Measurements from ENCODE around the gene TET1. TPM values are rescaled to one million over a fixed set of nuclear protein-coding genes. Genes with fewer than 3 reads are reported as not detected.
A peak's percentile ranks its signal among the peaks of the same experiment; 100 is the strongest.

TET1 gene
- total RNA-seq, 1 experiment from 2014 or later: 2.4 TPM

- TF ChIP-seq EZH2 (IDR thresholded peaks at IDR 0.05; ENCODE audit: low read depth) (no peak), CTCF (conservative IDR thresholded peaks at IDR 0.05) (no peak)
Observed at GRCh38 chr10:68536973-68537372, 23.2 kb upstream of the TET1 start.

GRCh38 chr10:68537796-68538195 is 22.3 kb upstream of the TET1 start:
- no TSS peak for BruUV-seq (replicated peaks)
- Histone ChIP-seq H3K27me3 (ENCODE audit: insufficient read depth, low read depth) (no peaks in the 10 kb centered on the region), H3K4me3 (no peak overlapping the region), H4K20me1 (ENCODE audit: insufficient read depth) (no peaks in the 10 kb centered on the region), H3K79me2 (ENCODE audit: low read depth) (no peaks in the 10 kb centered on the region), H3K27ac (no peak overlapping the region), H3K9me3 (ENCODE audit: insufficient read depth, low read depth) (no peaks in the 10 kb centered on the region), H3F3A (ENCODE audit: insufficient read depth, low read depth) (peaks cover 6% of the 10 kb centered on the region), H3K36me3 (ENCODE audit: low read depth) (no peaks in the 10 kb centered on the region), H3K4me2 (no peak overlapping the region), H3K4me1 (replicated peaks; ENCODE audit: insufficient read depth) (peaks cover 20% of the 10 kb centered on the region), H3K9me2 (ENCODE audit: insufficient read depth) (no peaks in the 10 kb centered on the region), H2AFZ (no peak overlapping the region)
- ChIA-PET CTCF (no interaction called here), POLR2A (ENCODE audit: unreplicated experiment) (no interaction called here)
- TF ChIP-seq EZH2 (IDR thresholded peaks at IDR 0.05; ENCODE audit: low read depth): no peak
- TF ChIP-seq CTCF (conservative IDR thresholded peaks at IDR 0.05): no peak
- DNase-seq: no peak
- intact Hi-C loops (cut with micrococcal nuclease; ENCODE audit: unreplicated experiment): no loop called here

More at GRCh38 chr10:68536973-68537372, 23.2 kb upstream of the TET1 start:
- ChIA-PET CTCF (no interaction called here), POLR2A (ENCODE audit: unreplicated experiment) (no interaction called here)
- Histone ChIP-seq H3K27ac (no peak overlapping the region), H3K4me2 (no peak overlapping the region), H4K20me1 (ENCODE audit: insufficient read depth) (no peaks in the 10 kb centered on the region), H3K79me2 (ENCODE audit: low read depth) (no peaks in the 10 kb centered on the region), H3K27me3 (ENCODE audit: insufficient read depth, low read depth) (no peaks in the 10 kb centered on the region), H3K36me3 (ENCODE audit: low read depth) (no peaks in the 10 kb centered on the region), H3K9me3 (ENCODE audit: insufficient read depth, low read depth) (no peaks in the 10 kb centered on the region), H3F3A (ENCODE audit: insufficient read depth, low read depth) (no peaks in the 10 kb centered on the region; the same call in 1 of the 2 replicates), H3K9me2 (ENCODE audit: insufficient read depth) (no peaks in the 10 kb centered on the region), H3K4me1 (replicated peaks; ENCODE audit: insufficient read depth) (peaks cover 11% of the 10 kb centered on the region), H2AFZ (no peak overlapping the region), H3K4me3 (no peak overlapping the region)
- intact Hi-C loops (cut with micrococcal nuclease; ENCODE audit: unreplicated experiment): no loop called here
- no peak for DNase-seq
- no TSS peak for BruUV-seq (replicated peaks)

- no peaks in the 10 kb centered on the region for H3K9me3 ChIP-seq (ENCODE audit: insufficient read depth, low read depth)
- H3K4me1 ChIP-seq (replicated peaks; ENCODE audit: insufficient read depth): peaks cover 30% of the 10 kb centered on the region
- no peaks in the 10 kb centered on the region for H3K79me2 ChIP-seq (ENCODE audit: low read depth)
- H3K27me3 ChIP-seq (ENCODE audit: insufficient read depth, low read depth): no peaks in the 10 kb centered on the region
- intact Hi-C loops (cut with micrococcal nuclease; ENCODE audit: unreplicated experiment): loop anchor here (2.0 kb wide), 1 partner anchor 16 kb away; the partner anchor contains the start of gene SLC25A16
- TF ChIP-seq EZH2 (IDR thresholded peaks at IDR 0.05; ENCODE audit: low read depth) (no peak), CTCF (conservative IDR thresholded peaks at IDR 0.05) (no peak)
- H3K9me2 ChIP-seq (ENCODE audit: insufficient read depth): no peaks in the 10 kb centered on the region
- TSS peak; percentile 80 for BruUV-seq (replicated peaks)
- no peak overlapping the region for H3K4me3 ChIP-seq
- H3F3A ChIP-seq (ENCODE audit: insufficient read depth, low read depth): peaks cover 16% of the 10 kb centered on the region
- DNase-seq: peak; percentile 63 to 95
- H4K20me1 ChIP-seq (ENCODE audit: insufficient read depth): no peaks in the 10 kb centered on the region
- CTCF ChIA-PET: interaction anchor here (0.5 kb wide), 1 partner anchor 132 kb away, joined by 4 read pairs; no protein-coding TSS in a partner anchor
- H3K27ac ChIP-seq: peak overlapping the region; percentile 58
- H3K4me2 ChIP-seq: peak overlapping the region; percentile 41
- POLR2A ChIA-PET (ENCODE audit: unreplicated experiment): interaction anchor here (0.5 to 0.8 kb wide), 6 partner anchors 65 to 364 kb away, joined by 3 to 16 read pairs (median 4); partner anchors contain the start of gene HNRNPH3
- no peak overlapping the region for H2AFZ ChIP-seq
- no peaks in the 10 kb centered on the region for H3K36me3 ChIP-seq (ENCODE audit: low read depth)
Observed at GRCh38 chr10:68543004-68543918, 16.9 kb upstream of the TET1 start.

Measured in PC-9 (cell line).